ENCODE measurements around the gene KLHL29.

- TF ChIP-seq CTCF (IDR thresholded peaks at IDR 0.05; ENCODE audit: low read depth, low read length, missing input control) (no peak), TAF1 (conservative IDR thresholded peaks at IDR 0.05) (no peak), REST (IDR thresholded peaks at IDR 0.05) (no peak), YY1 (IDR thresholded peaks at IDR 0.05) (no peak), EGR1 (IDR thresholded peaks at IDR 0.05; ENCODE audit: low read depth in 2 of 2) (no peak)
Observed at GRCh38 chr2:23457990-23458682, 73.2 kb downstream of the KLHL29 start.

Data from liver (tissue), 3 donors.